RCC 7860 (cell line): ENCODE results near the gene ZNF148.
A peak's percentile ranks its signal among the peaks of the same experiment; 100 is the strongest.
"Not testable (repeated sequence)": the region's sequence is repeated elsewhere in the genome, so short reads cannot be mapped to it uniquely, and the experiment has no call there.

Experiments used
- DNase-seq: peaks from one replicate; pipeline ENCODE4 v3.0.0-alpha.2; 2015; ENCODE audit warnings: low spot score
- FAIRE-seq: peaks from 2 replicates; lab custom pipeline; 2012; peaks lifted over from hg19 to GRCh38; lab: Jason Lieb, UNC

The ZNF148 gene, protein sequence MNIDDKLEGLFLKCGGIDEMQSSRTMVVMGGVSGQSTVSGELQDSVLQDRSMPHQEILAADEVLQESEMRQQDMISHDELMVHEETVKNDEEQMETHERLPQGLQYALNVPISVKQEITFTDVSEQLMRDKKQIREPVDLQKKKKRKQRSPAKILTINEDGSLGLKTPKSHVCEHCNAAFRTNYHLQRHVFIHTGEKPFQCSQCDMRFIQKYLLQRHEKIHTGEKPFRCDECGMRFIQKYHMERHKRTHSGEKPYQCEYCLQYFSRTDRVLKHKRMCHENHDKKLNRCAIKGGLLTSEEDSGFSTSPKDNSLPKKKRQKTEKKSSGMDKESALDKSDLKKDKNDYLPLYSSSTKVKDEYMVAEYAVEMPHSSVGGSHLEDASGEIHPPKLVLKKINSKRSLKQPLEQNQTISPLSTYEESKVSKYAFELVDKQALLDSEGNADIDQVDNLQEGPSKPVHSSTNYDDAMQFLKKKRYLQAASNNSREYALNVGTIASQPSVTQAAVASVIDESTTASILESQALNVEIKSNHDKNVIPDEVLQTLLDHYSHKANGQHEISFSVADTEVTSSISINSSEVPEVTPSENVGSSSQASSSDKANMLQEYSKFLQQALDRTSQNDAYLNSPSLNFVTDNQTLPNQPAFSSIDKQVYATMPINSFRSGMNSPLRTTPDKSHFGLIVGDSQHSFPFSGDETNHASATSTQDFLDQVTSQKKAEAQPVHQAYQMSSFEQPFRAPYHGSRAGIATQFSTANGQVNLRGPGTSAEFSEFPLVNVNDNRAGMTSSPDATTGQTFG

DNA sequence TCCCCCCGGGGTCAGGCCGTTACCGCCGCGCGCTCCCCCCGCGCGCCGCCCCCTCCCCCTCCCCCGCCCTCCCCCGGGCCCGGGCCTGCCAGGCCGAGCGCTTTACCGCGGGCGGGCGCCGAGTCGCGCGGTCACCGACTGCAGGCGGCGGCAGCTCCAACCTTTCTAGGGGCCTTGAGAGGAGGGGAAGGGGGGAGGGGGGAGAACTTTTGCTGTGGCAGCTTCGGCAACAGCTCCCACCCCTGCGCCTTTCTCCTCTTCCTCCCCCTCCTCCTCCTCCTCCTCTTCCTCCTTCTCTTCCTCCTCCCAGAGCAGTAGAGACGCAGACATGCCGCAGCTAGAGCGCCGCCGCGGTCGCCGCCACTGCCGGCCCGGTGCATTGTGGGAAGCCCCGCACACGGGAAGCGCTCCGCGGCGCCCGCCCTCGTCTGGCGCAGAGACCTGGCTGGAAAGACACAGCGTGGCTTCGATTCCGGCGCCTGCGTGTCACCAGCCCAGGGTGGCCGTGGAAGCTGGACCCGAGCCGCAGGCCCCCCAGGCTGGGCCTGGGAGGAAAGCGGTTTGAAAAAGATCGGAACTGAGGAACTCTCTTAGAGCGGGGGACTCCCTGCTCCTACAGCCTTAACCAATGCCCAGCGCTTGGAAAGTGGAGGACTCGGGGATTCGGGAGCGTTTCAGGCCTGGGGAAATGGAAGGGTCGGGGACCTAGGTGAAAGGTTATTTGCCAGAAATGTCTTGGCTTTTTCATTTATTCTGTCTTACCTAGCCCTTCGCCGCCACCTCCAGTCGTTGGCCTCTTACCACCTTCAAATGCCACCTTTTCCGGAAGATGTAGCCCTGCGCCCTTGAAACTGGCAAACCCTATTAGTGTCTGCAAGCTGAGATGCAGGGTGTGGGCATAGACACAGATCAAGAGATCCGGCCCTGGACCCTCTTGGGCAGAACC, at the start of gene ZNF148:
ZNF148 (minus strand) TSS at position 330 of the 946 bp plus-strand sequence. CDS start 61,685 bp downstream, outside the sequence.
- DNase-seq (peak; percentile 85), FAIRE-seq (no peak)

DNA sequence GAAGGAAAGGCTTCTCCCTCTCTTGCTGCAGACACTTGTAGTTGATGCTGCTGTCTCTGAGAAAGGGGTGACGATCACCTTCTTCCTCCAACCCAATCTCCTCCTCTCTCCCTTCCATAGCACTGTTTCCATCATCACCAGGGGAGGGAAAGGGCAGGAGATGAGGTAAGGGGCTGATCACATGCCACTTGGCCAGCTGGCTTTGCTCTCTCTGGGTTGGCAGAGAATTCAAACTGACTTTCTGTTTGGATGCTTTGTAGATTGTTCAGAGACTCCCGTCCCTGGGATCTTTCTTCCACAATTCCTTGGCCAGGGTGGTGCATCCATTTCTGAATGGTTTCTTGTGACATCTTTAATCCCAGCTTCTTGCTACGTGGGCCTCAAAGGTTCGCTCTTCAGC, 43.2 kb upstream of the ZNF148 start:
- DNase-seq (no peak), FAIRE-seq (no peak)

DNA sequence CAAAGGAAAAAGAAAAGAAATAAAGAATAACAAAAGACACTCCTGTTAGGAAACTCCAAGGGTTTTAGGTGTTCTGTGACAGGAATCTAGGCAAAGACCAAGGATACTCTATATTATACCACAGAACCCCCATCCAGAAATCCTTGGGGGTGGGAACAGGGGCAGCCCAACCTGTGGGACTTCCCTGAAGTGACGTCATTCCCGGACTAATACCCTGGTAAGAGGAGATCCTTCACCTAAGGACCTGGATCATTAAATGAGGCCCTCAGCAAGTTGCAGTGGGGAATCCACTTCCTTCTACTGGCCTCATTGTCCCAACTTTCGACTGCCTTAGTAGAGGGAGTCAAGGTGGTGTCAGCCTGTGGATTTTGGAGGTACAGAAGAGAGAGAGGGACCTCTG, 41.1 kb upstream of the ZNF148 start:
- FAIRE-seq (no peak), DNase-seq (no peak)

DNA sequence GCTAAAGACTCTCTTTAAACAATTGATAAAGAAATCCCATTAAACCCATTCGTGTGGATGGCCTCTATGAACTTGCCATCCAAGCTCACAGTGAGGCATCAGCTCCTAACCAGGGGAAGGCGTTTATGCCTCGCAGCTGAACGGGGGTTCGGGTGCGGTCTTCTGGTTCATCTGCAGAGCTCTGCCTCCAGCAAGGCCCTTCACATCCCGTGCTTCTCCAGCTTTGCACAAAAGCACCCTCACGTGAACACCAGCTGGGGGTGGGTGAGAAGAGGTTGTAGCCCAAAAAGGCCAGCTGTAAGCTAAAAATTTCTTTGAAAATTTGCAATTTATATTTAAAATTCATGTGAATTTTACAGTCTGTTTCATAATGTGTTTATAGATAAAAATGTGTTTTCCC, 39.5 kb upstream of the ZNF148 start:
- FAIRE-seq (no peak), DNase-seq (no peak)

DNA sequence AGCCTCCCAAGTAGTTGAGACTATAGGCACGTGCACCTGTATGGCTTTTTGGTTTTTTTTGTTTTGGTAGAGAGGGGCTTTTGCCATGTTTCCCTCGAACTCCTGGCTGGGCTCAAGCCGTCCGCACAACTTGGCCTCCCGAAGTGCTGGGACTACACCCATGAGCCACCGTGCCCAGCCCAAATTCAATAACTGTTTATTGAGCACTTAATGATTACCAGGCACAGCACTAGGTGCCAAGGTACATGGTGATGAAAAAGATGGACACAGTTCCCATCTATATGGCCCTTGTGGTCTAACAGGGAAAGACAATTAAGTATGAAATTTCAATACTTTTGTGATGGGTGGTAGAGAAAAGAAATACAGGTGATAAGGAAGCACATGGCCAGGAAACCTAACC, 35.8 kb upstream of the ZNF148 start:
- DNase-seq (no peak), FAIRE-seq (no peak)

DNA sequence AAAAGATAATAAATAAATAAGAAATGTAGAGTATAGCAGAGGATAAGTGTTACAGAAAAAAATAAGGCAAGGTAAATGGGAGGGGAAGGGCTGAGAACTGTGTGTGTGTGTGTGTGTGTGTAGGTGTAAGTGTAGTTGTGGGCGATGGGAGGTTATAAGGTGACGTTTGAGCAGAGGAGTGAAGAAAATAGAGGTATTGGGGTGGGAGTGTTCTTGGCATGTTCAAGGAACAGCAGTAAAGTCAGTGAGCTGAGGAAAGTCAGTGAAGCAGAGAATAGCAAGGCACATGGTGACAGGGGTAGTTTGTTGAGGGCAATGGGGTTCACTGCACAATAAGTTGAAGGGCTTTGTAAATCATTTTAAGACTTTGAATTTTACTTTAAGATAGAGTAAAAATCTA, 30.9 kb upstream of the ZNF148 start:
- FAIRE-seq (no peak), DNase-seq (no peak)

DNA sequence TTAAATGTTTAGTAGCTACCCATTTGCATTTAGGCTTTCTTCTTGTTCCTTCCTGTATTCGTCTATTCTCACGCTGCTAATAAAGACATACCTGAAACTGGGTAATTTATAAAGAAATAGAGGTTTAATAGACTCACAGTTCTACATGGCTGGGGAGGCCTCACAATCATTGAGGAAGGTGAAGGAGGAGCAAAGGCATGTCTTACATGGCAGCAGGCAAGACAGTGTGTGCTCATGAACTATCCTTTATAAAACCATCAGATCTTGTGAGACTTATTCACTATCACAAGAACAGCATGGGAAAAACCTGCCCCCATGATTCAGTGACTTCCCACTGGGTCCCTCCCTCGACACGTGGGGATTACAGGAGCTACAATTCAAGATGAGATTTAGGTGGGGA, 30.4 kb upstream of the ZNF148 start:
- not testable (repeated sequence) for DNase-seq, FAIRE-seq

DNA sequence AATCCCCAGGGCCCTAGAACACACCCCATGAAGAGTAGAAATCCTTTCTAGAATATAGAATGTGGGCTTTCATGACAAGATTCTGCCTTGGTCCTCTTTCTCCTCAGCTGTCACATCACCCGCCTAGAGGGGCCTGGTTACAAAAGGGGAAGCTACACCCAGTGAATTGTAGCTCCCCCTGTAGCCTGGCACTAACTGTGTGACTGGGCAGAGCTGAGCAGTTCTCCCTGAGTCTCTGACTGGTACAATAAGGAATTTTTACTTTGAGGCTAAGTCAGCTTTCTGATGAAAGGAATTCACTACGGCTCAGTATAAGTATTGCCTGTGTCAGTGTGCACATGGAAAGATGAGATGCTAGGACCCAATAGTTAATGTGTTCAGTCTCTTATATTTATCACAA, 28.7 kb upstream of the ZNF148 start:
- DNase-seq (no peak), FAIRE-seq (no peak)

DNA sequence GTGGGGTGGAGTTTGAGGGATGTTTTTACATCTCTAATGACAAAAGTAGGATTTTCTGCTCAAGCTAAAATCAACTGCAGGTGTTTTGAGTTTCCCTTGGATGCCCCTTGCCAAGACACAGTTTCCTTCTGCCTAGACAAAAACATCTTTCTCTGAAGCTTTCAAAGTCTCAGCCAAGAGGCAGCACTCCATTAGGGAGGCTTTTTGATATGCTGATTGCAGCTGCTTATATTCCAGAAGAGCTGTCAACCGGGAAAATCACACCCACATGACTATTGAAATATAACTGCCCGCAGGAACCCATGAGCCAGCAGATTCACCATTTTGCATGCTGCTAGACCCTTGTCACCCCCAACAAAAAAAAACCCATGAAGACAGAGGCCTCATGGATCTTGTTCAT, 27.5 kb upstream of the ZNF148 start:
- FAIRE-seq (no peak), DNase-seq (no peak)

DNA sequence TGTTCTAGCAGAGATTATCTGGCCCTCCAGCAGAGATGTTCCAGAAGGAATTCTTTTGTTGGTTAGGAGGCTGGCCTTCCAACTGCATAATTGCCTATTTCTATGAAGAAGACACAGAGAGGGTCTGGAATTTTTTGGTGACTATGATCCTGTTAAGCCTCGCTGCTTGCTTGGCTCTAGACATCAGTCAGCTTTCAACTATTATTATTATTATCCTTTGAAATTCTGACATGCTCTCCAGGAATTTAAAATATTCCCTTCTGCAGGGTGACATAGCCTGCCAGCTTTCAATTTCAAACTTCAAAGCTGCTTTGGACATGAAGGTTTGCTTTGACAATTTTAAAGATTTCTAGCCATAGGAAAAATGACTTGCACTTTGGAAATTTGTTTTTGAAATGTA, 26.3 kb upstream of the ZNF148 start:
- FAIRE-seq (no peak), DNase-seq (peak; percentile 22)

DNA sequence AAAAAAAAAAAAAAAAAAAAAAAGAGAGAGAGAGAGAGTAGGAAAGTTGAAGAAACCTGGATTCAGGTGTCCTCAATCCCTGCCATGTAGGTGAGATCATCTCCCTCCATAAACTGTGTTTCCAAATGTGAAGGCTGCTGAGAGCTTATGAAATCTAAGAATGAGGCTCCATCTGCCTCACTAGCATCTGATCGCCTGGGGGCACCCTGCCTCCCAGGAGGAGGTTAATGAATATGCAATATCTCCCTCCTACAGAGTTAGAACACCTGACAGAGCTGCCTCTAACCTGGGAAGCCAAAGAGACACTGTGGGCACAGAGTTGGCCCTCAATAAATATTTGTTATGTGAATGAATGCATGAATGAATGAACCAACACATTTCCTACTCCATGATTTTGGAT, 23.8 kb upstream of the ZNF148 start:
- DNase-seq (no peak), FAIRE-seq (no peak)

DNA sequence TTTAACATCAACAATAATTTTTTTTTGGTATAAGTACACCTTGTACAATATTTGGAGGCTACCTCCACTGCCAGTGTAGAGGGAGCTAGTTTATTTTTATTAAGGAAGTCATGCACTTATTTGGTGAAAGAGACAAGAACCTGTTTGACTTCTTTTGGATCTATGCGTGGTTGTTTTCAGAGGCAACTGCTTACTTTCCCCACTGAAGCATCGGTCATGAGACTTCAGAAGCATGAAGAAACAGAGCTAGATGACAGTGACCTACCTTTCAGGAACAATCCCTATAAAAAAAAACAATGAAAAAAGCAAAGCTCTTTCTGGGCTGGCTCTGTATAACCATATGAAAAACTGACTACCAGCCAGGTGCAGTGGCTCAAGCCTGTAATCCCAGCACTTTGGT, 20.0 kb upstream of the ZNF148 start:
- DNase-seq (no peak), FAIRE-seq (no peak)

DNA sequence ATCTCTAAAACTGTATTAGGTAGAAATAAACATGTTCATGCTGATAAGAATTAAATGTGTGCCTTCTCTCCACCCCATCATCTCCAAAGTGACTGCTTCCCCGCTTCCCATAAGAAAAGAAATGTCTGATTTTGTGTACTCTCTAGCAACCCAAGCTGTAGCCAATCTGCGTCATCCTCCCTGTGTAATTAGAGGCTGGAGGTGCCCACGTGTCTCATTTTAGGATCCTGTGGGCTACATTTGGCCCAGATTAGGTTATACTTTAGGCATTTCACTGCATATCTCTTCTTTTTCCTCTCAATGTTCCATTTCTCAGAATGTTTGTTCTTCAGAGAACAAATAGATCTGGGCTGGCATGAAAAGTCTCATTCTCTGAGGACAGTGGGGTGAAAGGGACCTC, 19.3 kb upstream of the ZNF148 start:
- DNase-seq = no peak

DNA sequence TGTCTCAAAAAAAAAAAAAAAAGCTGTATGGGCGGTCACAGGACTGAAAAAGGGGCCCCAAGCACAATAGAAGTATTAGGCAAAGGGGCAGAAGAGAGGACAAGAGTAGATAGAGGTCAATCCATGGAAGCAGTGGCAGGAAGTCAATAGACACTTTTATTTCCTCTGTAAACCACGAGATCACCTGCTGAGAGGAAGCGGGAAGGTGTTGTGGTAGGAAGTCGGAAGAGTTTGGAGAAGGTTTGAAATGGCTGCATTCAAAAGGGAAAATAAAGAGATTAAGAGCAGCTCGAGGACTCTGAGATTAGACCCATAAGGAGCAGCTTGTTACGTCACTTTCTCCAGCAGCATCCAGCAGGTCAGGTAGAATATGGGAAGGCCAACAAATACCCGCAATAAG, 14.2 kb upstream of the ZNF148 start:
- DNase-seq (no peak), FAIRE-seq (no peak)

More for the DNA sequence above, 19.3 kb upstream of the ZNF148 start:
- no peak for FAIRE-seq

DNA sequence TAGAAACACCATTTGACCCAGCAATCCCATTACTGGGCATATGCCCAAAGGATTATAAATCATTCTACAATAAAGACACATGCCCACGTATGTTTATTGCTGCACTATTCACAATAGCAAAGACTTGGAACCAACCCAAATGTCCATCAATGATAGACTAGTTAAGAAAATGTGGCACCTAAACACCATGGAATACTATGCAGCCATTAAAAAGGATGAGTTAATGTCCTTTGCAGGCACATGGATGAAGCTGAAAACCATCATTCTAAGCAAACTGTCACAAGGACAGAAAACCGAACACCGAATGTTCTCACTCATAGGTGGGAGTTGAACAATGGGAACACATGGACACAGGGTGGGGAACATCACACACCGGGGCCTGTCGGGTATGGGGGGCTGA, 13.2 kb upstream of the ZNF148 start:
- FAIRE-seq, DNase-seq: not testable (repeated sequence)

DNA sequence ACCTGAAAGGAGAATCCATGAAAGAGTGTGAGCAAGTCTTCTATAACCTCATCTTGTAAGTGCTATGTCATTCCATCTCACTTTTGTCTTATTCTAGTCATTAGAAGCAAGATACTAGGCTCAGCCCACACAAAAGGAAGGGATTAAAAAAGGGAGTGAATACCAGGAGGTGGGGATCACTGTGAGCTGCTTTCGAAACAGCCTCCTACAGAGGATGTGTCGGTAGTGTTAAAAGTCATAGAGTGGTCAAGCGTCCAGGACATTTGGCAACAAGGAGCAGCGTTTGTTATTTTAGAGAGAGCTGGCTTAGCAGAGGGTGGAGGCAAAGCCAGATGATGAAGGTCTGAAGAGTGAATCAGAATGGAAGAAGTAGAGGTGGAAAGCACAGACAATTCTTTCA, 11.7 kb upstream of the ZNF148 start:
- no peak for FAIRE-seq
- DNase-seq = no peak

DNA sequence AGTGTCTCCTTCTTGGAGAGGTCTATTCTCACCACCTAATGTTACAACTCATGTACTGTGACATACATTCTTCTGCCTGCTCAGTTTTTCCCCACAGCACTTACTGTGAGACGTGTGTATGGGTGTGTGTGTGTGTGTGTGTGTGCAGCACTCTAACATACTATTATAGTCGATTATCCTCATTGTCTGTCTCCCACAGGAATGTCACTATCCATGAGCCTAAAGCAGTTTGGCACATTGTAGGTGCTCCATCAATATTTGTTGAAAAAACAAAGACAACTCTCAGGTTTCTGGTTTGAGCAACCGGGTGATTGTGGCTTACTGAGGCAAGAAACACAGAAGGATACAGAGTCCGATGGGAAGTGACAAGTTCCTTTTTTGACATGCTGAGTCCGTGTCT, 8.6 kb upstream of the ZNF148 start:
- no peak for DNase-seq
- FAIRE-seq = no peak

DNA sequence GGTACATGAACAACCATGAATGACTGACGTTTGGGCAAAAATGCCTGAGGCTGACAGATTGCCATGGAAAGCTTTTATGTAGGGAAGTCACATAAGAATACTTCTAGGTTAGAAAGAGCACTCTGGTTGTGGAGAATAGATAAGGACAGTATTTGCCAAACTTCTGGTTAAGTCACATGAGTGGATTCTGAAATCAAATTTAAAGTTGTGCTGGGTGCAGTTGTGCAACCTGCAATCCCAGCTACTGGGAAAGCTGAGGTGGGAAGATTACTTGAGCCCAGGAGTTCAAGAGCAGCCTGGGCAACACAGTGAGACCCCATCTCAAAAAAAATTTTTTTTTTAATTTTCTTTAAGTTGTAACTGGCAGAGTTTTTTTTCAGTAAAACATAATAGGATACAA, 7.2 kb upstream of the ZNF148 start:
- no peak for FAIRE-seq
- DNase-seq = no peak

DNA sequence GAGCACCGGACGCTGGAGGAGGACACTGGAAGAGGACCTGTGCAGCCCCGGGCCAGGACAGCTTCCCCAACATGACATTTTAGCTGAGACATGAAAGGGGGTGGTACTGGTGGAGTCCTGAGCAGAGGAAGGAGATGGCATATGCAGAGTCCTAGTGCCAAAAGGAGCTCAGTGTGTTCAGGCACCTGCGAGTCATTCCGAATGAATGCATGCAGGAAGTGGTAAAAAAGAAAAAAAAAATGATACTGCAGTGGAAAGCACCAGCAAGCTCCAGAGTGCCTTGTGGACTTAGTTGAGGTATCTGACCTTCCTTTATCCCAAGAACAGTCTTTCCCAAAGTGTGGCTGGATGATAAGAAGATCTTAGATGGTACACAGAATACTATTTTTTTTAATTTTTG, 6.6 kb upstream of the ZNF148 start:
- FAIRE-seq = no peak
- DNase-seq = peak; percentile 50

DNA sequence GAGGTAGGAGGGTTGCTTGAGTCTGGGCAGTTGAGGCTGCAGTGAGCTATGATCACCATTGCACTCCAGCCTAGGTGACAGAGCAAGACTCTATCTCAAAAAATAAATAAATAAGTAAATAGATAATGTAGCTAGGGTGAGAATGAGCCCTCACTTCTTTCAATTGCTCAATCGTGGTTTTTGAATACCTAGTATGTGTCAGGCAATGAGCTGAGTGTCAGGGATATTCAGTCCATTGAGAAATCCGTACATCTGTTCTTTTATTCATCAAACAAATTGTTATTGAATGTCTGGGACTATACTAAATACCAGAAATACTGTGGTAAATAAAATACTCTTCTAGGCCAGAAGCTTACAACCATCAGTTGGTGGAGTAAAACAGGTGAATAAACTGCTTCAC, 6.2 kb upstream of the ZNF148 start:
- FAIRE-seq (no peak), DNase-seq (no peak)

DNA sequence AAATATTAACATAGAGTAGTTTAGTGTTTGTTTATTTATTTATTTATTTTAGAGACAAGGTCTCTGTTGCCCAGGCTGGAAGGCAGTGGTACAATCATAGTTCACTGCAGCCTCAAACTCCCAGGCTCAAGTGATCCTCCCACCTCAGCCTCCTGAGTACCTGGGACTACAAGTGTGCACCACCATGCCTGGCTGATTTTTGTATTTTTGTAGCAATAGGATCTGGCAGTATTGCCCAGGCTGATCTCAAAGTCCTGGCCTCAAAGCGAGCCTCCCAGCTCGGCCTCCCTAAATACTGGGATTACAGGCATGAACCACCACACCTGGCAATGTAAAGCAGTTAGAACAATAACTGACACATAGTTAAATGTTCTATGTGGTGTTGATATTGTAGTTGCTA, 4.4 kb upstream of the ZNF148 start:
- FAIRE-seq (no peak), DNase-seq (no peak)
